CD4-positive, alpha-beta T cell (primary cell): ENCODE results near the gene CDHR3. TPM values are rescaled to one million over a fixed set of nuclear protein-coding genes. Genes with fewer than 3 reads are reported as not detected.
A peak's percentile ranks its signal among the peaks of the same experiment; 100 is the strongest.

Source experiments
- ATAC-seq: fragments of 200-7000 bp; cut with Tn5 transposase; one replicate; pipeline ENCODE4 v1.10.0; 2022; ENCODE audit warnings: mild to moderate bottlenecking; ENCODE audit not compliant: poor library complexity
- CTCF ChIA-PET: fragments of 350-600 bp; sonication (Branson Sonifier 250); formaldehyde crosslinking; loops from one replicate; lab custom pipeline; 2021; ENCODE audit warnings: antibody characterized with exemption, inconsistent platforms; lab: Charles Lee
- POLR2A ChIA-PET: fragments of 350-600 bp; sonication (Branson Sonifier 250); formaldehyde crosslinking; loops from one replicate; lab custom pipeline; 2021; ENCODE audit warnings: antibody characterized with exemption, inconsistent platforms; lab: Charles Lee
- DNase-seq, 14 experiments: peaks; one replicate each; pipeline ENCODE4 v3.0.0-alpha.2; 2013 to 2020; ENCODE audit warnings: mixed read lengths in 2 of 14
- H3K27ac ChIP-seq, 2 donors: one replicate each; pipeline versions ENCODE4 v1.5.1 to v1.7.0; 2013; ENCODE audit warnings: low read length in 2 of 2, low read depth in 1 of 2, mild to moderate bottlenecking in 1 of 2
- H3K27me3 ChIP-seq, 2 experiments: 1 replicate in 1 of 2; 2 replicates in 1 of 2; pipeline versions ENCODE4 v1.6.1 to v1.7.0; 2013; ENCODE audit warnings: low read length in 2 of 2, control low read depth in 1 of 2, mild to moderate bottlenecking in 1 of 2, moderate library complexity in 1 of 2; ENCODE audit not compliant: insufficient read depth in 2 of 2, control insufficient read depth in 1 of 2
- H3K36me3 ChIP-seq: one replicate; pipeline ENCODE4 v1.6.1; 2013; ENCODE audit warnings: low read length, control low read depth; ENCODE audit not compliant: insufficient read depth
- H3K4me1 ChIP-seq: one replicate; pipeline ENCODE4 v1.6.1; 2013; ENCODE audit warnings: low read length, control low read depth; ENCODE audit not compliant: insufficient read depth
- H3K4me3 ChIP-seq: one replicate; pipeline ENCODE4 v1.5.1; 2013; ENCODE audit warnings: mild to moderate bottlenecking, low read length, moderate library complexity
- H3K9me3 ChIP-seq, 2 experiments: 1 replicate in 1 of 2; 2 replicates in 1 of 2; pipeline versions ENCODE4 v1.6.1 to v1.7.0; 2013; ENCODE audit warnings: low read length in 2 of 2, mild to moderate bottlenecking in 2 of 2, control low read depth in 1 of 2, moderate library complexity in 1 of 2; ENCODE audit not compliant: control insufficient read depth in 1 of 2, insufficient read depth in 1 of 2
- H3K27ac Mint-ChIP-seq: one replicate; pipeline ENCODE4 v1.8.0; 2020; ENCODE audit warnings: mixed read lengths
- H3K27me3 Mint-ChIP-seq: one replicate; pipeline ENCODE4 v1.8.0; 2021; ENCODE audit warnings: mixed read lengths
- H3K36me3 Mint-ChIP-seq: one replicate; pipeline ENCODE4 v1.8.0; 2021; ENCODE audit warnings: low read depth, mixed read lengths
- H3K4me1 Mint-ChIP-seq: one replicate; pipeline ENCODE4 v1.8.0; 2021; ENCODE audit warnings: low read depth, mixed read lengths
- H3K4me3 Mint-ChIP-seq: one replicate; pipeline ENCODE4 v1.8.0; 2020; ENCODE audit warnings: mild to moderate bottlenecking, mixed read lengths
- H3K9me3 Mint-ChIP-seq: one replicate; pipeline ENCODE4 v1.8.0; 2020; ENCODE audit warnings: mixed read lengths
- intact Hi-C, 2 experiments: fragments of 100-400 bp; cut with DNase I in 1 of 2; cut with micrococcal nuclease in 1 of 2; formaldehyde crosslinking; loops; one replicate each; pipeline versions ENCODE4 v1.15.1 to v1.9.0; 2023 to 2025; cut with DNase I, micrococcal nuclease
- total RNA-seq, 174 experiments: library from RNA in 2 of 174; stranded (reverse) in 2 of 174; gene quantifications; one replicate each; pipeline ENCODE4 v1.2.3 and lab custom pipeline; 2021 to 2026
- TF ChIP-seq, protein P1 (sequence below): fragments of 200-600 bp; IDR thresholded peaks from one replicate; pipeline ENCODE4 v1.8.0; 2022; ENCODE audit warnings: antibody characterized with exemption, mild to moderate bottlenecking

CDHR3 gene
- total RNA-seq, 2 experiments from 2014 or later: 10.3 to 12.2 TPM

DNA sequence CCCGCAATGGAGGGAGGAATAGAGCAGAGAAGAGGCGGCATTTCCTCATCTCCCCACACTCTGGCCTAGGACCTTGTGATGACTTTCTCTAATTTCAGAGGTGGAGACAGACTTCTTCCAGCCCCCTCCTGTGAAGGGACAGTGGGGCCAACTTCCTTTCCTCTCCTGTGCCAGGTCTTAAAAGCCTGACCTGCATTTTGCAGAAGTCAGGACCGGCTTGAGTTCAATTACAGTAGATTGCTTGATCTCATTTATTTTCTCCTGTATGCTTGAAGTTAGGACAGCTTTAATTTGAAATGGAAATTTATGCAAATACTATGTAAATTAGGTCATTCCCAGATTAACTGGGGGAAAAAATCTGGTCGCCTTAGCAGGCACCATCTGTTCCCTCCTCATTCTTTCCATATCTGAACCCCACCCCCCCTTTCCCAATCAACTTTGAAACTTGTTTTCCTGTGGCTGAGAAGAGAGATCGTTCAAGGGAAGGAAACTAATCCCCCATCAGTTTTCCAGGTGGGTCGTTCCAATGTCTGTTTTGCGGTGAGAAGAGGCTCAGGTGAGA is 92.0 kb downstream of the CDHR3 start:
- Mint-ChIP-seq H3K4me3 (no peak overlapping the region), H3K36me3 (no peaks in the 10 kb centered on the region), H3K27ac (no peak overlapping the region), H3K4me1 (peaks cover 22% of the 10 kb centered on the region), H3K27me3 (no peaks in the 10 kb centered on the region), H3K9me3 (no peaks in the 10 kb centered on the region)
- ATAC-seq: no peak
- intact Hi-C loops: loop anchor here (5.0 to 10.0 kb wide), 2 partner anchors 57 to 410 kb away; partner anchors contain the start of gene SYPL1 (in 1 of the 2)
- no peaks in the 10 kb centered on the region for H3K9me3 ChIP-seq
- no peak overlapping the region for H3K27ac ChIP-seq
- no peaks in the 10 kb centered on the region for H3K36me3 ChIP-seq
- H3K27me3 ChIP-seq: no peaks in the 10 kb centered on the region
- H3K4me1 ChIP-seq: peaks cover 15% of the 10 kb centered on the region
- ChIA-PET POLR2A (no interaction called here), CTCF (interaction anchor here (4.0 kb wide), 1 partner anchor 100 kb away, joined by 52 read pairs; no protein-coding TSS in a partner anchor)
- TF ChIP-seq, protein P1, sequence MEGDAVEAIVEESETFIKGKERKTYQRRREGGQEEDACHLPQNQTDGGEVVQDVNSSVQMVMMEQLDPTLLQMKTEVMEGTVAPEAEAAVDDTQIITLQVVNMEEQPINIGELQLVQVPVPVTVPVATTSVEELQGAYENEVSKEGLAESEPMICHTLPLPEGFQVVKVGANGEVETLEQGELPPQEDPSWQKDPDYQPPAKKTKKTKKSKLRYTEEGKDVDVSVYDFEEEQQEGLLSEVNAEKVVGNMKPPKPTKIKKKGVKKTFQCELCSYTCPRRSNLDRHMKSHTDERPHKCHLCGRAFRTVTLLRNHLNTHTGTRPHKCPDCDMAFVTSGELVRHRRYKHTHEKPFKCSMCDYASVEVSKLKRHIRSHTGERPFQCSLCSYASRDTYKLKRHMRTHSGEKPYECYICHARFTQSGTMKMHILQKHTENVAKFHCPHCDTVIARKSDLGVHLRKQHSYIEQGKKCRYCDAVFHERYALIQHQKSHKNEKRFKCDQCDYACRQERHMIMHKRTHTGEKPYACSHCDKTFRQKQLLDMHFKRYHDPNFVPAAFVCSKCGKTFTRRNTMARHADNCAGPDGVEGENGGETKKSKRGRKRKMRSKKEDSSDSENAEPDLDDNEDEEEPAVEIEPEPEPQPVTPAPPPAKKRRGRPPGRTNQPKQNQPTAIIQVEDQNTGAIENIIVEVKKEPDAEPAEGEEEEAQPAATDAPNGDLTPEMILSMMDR: no peak
- no peak for DNase-seq
- no peak overlapping the region for H3K4me3 ChIP-seq

DNA sequence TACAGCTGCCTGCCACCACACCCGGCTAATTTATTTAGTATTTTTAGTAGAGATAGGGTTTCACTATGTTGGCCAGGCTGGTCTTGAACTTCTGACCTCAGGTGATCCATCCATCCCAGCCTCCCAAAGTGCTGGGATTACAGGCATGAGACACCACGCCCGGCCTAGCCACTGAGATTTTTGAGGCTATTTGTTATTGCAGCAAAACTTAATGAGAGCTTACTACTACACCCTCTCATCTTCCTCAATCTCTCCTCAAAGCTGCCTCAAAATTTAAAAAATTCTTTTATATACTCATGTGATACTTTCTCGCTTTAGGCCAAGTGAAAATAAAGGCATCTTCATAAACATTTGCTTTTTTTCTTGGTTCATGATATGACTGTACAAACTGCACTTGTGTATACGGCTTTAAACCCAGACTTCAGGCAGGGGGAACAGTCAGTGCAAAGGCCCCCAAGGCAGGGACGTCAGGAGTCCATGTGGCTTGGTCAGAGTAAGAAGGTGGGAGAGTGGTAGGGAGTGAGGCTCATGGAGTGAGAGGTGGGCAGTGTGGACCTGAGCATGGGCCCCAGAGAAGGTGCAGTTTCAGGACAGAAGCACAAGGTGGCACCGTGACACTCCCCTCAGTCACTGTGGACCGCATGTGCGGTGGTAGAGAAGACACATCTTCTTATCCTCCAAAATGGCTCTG is 93.6 kb downstream of the CDHR3 start:
- Histone ChIP-seq H3K27me3 (no peaks in the 10 kb centered on the region), H3K4me3 (no peak overlapping the region), H3K36me3 (no peaks in the 10 kb centered on the region), H3K9me3 (no peaks in the 10 kb centered on the region), H3K4me1 (peaks cover 15% of the 10 kb centered on the region), H3K27ac (no peak overlapping the region)
- ATAC-seq: peak; percentile 99
- Mint-ChIP-seq H3K4me3 (no peak overlapping the region), H3K9me3 (no peaks in the 10 kb centered on the region), H3K27ac (no peak overlapping the region), H3K4me1 (peaks cover 22% of the 10 kb centered on the region), H3K27me3 (no peaks in the 10 kb centered on the region), H3K36me3 (no peaks in the 10 kb centered on the region)
- DNase-seq: peak; percentile 56 to 86 (median 63)
- POLR2A ChIA-PET: interaction anchor here (2.6 to 3.6 kb wide), 2 partner anchors 15 to 96 kb away, joined by 13 to 15 read pairs; no protein-coding TSS in a partner anchor
- TF ChIP-seq, protein P1: peak; percentile 86
- CTCF ChIA-PET: interaction anchor here (1.2 to 4.0 kb wide), 4 partner anchors 79 to 409 kb away, joined by 3 to 52 read pairs (median 4); no protein-coding TSS in a partner anchor
- intact Hi-C loops: loop anchor here (1.0 to 10.0 kb wide), 5 partner anchors 38 to 408 kb away; partner anchors contain the start of gene SYPL1 (in 1 of the 2)

DNA sequence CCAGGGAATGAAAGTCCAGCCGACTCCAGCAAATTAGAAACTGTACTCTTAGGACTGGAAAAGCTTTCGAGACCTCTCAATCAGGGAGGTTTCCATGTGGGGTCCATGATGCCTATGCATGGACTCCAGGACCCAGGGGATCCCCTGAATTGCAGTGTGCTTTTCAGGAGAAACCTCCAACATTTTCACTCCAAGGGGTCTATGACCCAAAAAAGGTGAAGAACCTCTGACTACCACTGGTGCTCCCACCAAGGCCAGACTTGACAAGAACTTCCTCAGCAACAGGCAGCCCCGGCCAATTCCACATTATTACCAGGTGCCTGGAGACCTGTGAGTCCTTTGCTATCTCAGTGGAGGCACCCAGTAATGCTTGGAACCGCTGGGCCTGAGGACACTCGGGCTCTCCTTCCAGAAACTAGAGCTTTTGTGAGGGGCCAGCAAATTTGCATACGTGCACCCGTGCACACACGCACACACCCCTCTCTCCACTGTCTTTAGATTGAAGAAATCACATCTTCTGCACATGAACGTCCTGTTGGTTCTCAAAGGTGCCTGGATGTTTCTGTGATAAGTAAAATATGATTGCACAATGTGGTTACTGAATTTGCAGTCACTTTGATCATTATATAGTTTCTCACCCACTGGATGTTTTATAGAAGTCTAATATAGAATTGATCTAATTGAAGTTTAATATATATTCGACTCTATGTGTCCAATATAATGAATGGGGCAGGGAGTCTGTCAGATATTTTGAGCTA is 94.3 kb downstream of the CDHR3 start:
- H3K36me3 ChIP-seq: no peaks in the 10 kb centered on the region
- H3K9me3 ChIP-seq: no peaks in the 10 kb centered on the region
- peaks cover 22% of the 10 kb centered on the region for H3K4me1 Mint-ChIP-seq
- H3K27me3 Mint-ChIP-seq: no peaks in the 10 kb centered on the region
- POLR2A ChIA-PET: interaction anchor here (0.7 to 3.6 kb wide), 3 partner anchors 14 to 96 kb away, joined by 3 to 15 read pairs (median 13); partner anchors contain the start of gene SYPL1
- TF ChIP-seq, protein P1: no peak
- no peaks in the 10 kb centered on the region for H3K36me3 Mint-ChIP-seq
- no peak overlapping the region for H3K4me3 ChIP-seq
- H3K27ac Mint-ChIP-seq: no peak overlapping the region
- ATAC-seq (peak; percentile 16), DNase-seq (no peak)
- no peaks in the 10 kb centered on the region for H3K9me3 Mint-ChIP-seq
- no peak overlapping the region for H3K27ac ChIP-seq
- H3K4me3 Mint-ChIP-seq: no peak overlapping the region
- intact Hi-C loops: loop anchor here (1.0 to 10.0 kb wide), 5 partner anchors 37 to 407 kb away; partner anchors contain the start of gene SYPL1 (in 1 of the 2)
- CTCF ChIA-PET: interaction anchor here (1.2 to 4.0 kb wide), 4 partner anchors 79 to 410 kb away, joined by 3 to 52 read pairs (median 4); no protein-coding TSS in a partner anchor
- no peaks in the 10 kb centered on the region for H3K27me3 ChIP-seq
- H3K4me1 ChIP-seq: peaks cover 15% of the 10 kb centered on the region
